ENCODE data around the gene DAG1.

The DAG1 gene

GRCh38 chr3:49554633-49555265 lies 84.7 kb downstream of the DAG1 start:
- no peak for DNase-seq

- no peak for DNase-seq
Measured at GRCh38 chr3:49556500-49557275, 86.6 kb downstream of the DAG1 start.

GRCh38 chr3:49563040-49563578 lies 93.0 kb downstream of the DAG1 start:
- no peak for DNase-seq

GRCh38 chr3:49563766-49564165 lies 93.7 kb downstream of the DAG1 start:
- no peak for DNase-seq

- no peak for DNase-seq
Measured at GRCh38 chr3:49566312-49566711, 96.2 kb downstream of the DAG1 start.

- no peak for DNase-seq
Measured at GRCh38 chr3:49567406-49567805, 97.3 kb downstream of the DAG1 start.

- DNase-seq = no peak
Measured at GRCh38 chr3:49568965-49569364, 98.9 kb downstream of the DAG1 start.

GRCh38 chr3:49570028-49570654 lies 100.1 kb downstream of the DAG1 start:
- DNase-seq = no peak

- DNase-seq = no peak
Measured at GRCh38 chr3:49582177-49582576, 112.1 kb downstream of the DAG1 start.
